Measurements from ENCODE around the gene ZFYVE19. TPM values are rescaled to one million over a fixed set of nuclear protein-coding genes. Genes with fewer than 3 reads are reported as not detected.
"Not testable (repeated sequence)": the region's sequence is repeated elsewhere in the genome, so short reads cannot be mapped to it uniquely, and the experiment has no call there.

ZFYVE19 gene
- total RNA-seq, 1 donor from 2014 or later, result 19.9 TPM

DNA sequence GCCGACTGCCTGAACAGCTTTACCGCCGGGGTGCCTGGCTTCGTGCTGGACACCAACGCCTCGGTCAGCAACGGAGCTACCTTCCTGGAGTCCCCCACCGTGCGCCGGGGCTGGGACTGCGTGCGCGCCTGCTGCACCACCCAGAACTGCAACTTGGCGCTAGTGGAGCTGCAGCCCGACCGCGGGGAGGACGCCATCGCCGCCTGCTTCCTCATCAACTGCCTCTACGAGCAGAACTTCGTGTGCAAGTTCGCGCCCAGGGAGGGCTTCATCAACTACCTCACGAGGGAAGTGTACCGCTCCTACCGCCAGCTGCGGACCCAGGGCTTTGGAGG is 37.8 kb downstream of the ZFYVE19 start:
- DNase-seq (ENCODE audit: low spot score) (no peak), ATAC-seq (no peak)

GRCh38 chr15:40845036-40845435 is 38.1 kb downstream of the ZFYVE19 start:
- ATAC-seq, result no peak
- no peak for DNase-seq (ENCODE audit: low spot score)

DNA sequence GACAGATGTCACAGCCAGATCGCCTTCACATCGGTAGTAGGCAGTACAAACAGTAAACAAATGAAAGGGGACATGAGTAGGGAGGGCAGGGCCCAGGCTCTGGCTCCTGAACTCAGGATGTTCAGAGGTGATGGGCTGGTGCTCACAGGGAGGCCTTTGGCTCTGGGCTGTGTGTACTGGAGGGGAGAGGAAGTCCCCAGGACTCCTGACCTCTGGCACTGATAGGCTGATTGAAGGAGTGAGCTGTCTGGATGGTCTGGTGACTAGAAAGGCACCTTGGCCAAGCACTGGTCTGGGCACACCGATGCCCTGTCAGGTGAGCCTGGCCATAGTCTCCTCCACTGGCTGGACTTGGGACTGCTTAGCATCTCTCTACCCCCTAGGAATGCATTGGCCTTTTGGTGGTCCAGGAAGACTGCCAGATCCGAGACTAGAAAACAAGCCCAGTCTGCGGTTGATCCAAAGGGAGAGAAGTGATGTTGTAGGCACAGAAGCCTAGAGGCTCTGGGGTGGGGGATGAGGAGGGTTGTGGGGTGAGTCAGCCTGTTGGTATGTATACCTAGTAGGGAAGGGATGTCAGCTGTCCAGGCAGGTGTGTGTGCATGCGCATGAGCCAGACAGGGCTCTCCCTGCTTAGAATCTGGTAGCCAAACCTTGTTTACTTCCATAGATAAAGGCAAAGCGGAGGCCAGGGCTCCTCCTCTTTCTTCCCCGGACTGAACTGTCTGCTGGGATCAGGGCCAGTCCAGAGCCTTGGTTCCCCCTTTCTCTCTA is 38.8 kb downstream of the ZFYVE19 start:
- DNase-seq (ENCODE audit: low spot score), result no peak

GRCh38 chr15:40846841-40847222 is 39.9 kb downstream of the ZFYVE19 start:
- no peak for ATAC-seq
- no peak for DNase-seq (ENCODE audit: low spot score)

More for the DNA sequence above, 38.8 kb downstream of the ZFYVE19 start:
- ATAC-seq, result peak; percentile 35

DNA sequence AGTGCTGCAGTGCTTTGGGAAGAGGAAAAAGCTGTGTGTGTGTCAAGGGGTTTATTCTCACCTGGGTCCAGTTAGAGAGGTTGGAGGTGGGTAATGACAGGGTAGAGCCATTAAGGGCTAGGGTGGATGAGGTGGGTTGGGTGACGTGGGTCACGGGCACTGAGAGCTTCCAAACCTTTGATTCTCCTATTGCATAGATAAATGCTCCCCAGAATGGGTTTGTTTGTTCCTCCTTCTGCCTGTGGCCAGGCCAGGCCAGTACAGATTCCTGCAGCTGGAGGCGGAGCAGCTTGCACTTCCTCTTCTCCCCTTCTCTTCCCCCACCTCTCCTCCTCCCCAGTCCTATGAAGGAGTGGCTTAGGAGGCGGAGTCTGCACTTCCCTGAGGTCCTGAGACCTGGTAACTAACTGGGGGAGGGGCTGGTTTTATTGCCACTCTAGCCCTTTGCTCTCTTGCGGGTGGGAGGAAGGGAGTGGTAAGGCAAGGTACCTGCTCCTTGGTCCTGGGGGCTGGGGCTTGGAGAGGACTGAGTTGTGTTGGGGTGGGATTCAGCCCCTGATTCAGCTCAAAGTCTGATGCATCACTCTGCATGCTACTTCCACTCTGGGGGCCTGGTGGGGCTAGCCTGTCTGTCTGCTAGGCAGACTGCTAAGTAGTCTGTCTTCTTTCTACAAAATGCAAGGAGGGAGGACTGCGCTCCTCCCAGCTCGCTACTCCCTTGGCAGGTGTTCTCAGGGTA is 40.5 kb downstream of the ZFYVE19 start:
- no peak for DNase-seq (ENCODE audit: low spot score)
- ATAC-seq, result peak; percentile 72

DNA sequence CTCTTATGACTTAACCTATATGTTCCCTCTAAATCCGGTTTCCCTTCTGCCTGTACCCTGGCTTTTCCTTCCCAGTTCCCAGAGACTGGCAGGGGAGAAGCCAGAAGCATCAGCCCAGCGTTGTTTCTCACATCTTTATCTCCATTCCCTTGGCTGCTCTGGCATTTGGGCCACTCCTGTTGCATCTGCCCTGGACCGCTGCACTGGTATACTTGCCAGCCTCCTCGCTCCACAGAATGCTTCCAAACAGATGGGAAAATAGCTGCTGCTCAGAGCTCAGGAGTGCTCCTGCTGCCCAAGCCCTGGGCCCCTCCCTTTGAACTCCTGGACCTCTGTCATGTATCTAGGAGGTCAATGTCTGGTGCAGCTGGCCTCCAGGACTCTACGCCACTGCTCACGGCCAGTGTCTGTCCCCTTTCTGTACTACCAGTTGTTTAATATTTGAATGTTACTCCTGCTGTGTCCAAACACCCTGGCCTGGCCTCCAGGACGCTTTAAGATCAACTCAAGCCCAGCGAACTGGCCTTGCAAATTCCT is 43.8 kb downstream of the ZFYVE19 start:
- ATAC-seq (peak; percentile 29), DNase-seq (ENCODE audit: low spot score) (no peak)

DNA sequence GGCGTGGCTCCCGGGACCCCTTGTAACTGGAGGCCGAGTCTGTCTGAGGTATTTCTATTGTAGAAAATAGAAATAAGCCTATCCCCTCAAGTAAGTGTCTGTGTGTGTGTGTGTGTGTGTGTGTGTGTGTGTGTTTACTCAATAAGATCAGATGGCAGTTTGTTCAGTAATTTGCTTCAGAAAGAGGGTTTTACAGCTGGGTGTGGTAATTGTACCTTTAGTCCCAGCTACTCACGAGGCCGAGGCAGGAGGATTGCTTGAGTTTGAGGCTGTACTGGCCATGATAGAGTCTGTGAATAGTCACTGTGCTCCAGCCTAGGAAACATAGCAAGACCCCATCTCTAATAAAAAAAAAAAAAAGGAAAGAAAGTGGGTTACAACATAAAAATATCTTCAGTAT is 45.6 kb downstream of the ZFYVE19 start:
- ATAC-seq (no peak), DNase-seq (ENCODE audit: low spot score) (no peak)

DNA sequence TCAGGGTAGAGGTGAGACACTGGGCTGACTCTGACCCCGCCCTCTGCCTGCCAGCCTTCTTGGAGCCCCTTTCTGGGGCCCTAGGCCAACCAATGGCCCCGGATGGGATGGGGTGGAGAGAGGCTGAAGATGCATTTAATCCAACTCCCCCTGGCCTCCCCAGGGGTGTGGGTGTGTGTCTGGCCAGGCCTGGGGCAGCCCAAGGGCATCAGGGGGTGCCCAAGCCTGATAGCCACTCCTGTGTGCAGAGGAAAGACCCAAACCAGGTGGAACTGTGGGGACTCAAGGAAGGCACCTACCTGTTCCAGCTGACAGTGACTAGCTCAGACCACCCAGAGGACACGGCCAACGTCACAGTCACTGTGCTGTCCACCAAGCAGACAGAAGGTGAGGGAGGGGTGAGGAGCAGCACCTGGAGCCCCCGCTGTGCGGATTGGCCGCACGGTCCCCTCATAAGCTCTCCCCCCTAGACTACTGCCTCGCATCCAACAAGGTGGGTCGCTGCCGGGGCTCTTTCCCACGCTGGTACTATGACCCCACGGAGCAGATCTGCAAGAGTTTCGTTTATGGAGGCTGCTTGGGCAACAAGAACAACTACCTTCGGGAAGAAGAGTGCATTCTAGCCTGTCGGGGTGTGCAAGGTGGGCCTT is 46.5 kb downstream of the ZFYVE19 start:
- no peak for DNase-seq (ENCODE audit: low spot score)

GRCh38 chr15:40854161-40854560 is 47.3 kb downstream of the ZFYVE19 start:
- no peak for DNase-seq (ENCODE audit: low spot score)
- no peak for ATAC-seq

More for the DNA sequence above, 46.5 kb downstream of the ZFYVE19 start:
- ATAC-seq, result no peak

DNA sequence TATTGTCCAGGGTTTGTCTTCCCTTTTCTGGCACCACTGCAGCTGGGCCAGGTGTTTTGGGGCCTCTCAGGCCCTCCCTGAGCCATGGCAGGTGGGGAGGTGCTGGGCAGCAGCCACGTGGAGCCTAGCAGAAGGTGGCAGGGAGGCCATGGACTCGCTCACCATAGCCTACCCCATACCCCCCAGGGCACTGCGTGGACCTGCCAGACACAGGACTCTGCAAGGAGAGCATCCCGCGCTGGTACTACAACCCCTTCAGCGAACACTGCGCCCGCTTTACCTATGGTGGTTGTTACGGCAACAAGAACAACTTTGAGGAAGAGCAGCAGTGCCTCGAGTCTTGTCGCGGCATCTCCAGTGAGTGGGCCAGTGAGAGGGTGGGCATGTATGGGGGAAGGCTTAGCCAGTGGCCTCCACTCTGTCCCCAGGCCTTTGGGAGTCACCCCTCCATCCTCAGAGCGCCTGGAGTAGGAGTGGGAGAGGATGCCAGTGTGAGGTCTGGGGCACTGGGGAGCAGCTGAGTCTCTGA is 48.9 kb downstream of the ZFYVE19 start:
- DNase-seq (ENCODE audit: low spot score) (no peak), ATAC-seq (no peak)

GRCh38 chr15:40856746-40857145 is 49.9 kb downstream of the ZFYVE19 start:
- ATAC-seq, result no peak
- no peak for DNase-seq (ENCODE audit: low spot score)

GRCh38 chr15:40857601-40858341 is 50.9 kb downstream of the ZFYVE19 start:
- DNase-seq (ENCODE audit: low spot score), result peak; percentile 74
- peak; percentile 92 for ATAC-seq

- no peak for DNase-seq (ENCODE audit: low spot score)
- ATAC-seq, result no peak
These were observed 51.8 kb downstream of the ZFYVE19 start for GRCh38 chr15:40858706-40859105.

- DNase-seq (ENCODE audit: low spot score) (peak; percentile 72), ATAC-seq (peak; percentile 81)
These were observed 52.4 kb downstream of the ZFYVE19 start for GRCh38 chr15:40859206-40859851.

GRCh38 chr15:40861147-40861546 is 54.3 kb downstream of the ZFYVE19 start:
- not testable (repeated sequence) for ATAC-seq; DNase-seq (ENCODE audit: low spot score)

DNA sequence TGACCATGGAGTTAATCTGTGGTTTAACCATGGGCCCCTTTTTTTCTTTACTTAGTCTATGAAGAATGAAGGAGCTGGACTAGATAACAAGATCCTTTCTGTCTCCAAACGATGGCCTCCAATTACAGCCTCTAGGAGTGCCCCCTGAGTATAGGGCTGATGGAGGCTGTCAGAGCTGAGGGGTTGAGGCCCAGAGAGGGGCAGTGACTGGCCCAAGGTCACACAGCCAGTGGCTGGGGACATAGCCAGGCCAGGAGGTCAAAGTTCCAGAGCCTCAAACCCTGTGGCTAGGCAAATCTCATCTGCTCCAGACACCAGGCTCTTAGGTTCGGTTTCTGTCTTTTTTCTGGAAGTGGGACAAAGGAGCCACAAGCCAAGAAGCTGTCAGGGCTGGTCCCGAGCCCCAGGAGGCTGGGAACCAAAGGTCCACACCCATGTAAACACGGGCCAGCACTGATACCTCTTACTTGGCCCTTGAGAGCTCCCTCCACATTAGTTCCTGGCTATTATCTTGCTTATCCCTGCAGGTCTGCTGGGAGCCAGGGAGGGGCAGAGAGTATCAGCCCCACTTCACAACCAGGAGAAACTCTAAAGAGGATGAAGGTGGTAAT is 56.9 kb downstream of the ZFYVE19 start:
- DNase-seq (ENCODE audit: low spot score), result no peak
- ATAC-seq, result no peak
